Pancreas (tissue), 10 donors: ENCODE measurements around the gene PATL2. TPM values are rescaled to one million over a fixed set of nuclear protein-coding genes. Genes with fewer than 3 reads are reported as not detected.
"Not testable (repeated sequence)": the region's sequence is repeated elsewhere in the genome, so short reads cannot be mapped to it uniquely, and the experiment has no call there.

Experiments
- ATAC-seq, 4 donors: fragments of 200-7000 bp; cut with Tn5 transposase; one replicate each; pipeline versions ENCODE4 v1.8.0 to v1.9.1; 2020; ENCODE audit warnings: mild to moderate bottlenecking in 4 of 4, moderate library complexity in 4 of 4
- DNase-seq, 6 donors: peaks; one replicate each; pipeline ENCODE4 v3.0.0-alpha.2; 2020
- FAIRE-seq: peaks from 2 replicates; lab custom pipeline; 2012; peaks lifted over from hg19 to GRCh38; lab: Jason Lieb, UNC
- H3K27ac ChIP-seq, 4 donors: fragments of 200-600 bp; sonication (generic); 1 replicate in 3 of 4; 2 replicates in 1 of 4; pipeline versions ENCODE4 v1.5.0 to v1.8.0; 2020
- H3K27me3 ChIP-seq, 4 donors: fragments of 200-600 bp; one replicate each; pipeline ENCODE4 v1.8.0; 2021
- H3K36me3 ChIP-seq, 3 donors: fragments of 200-600 bp; sonication (generic) in 1 of 3; one replicate each; pipeline versions ENCODE4 v1.5.0 to v1.8.0; 2020 to 2021
- H3K4me1 ChIP-seq, 3 donors: fragments of 200-600 bp; one replicate each; pipeline ENCODE4 v1.8.0; 2021
- H3K4me3 ChIP-seq, 4 donors: fragments of 200-600 bp; sonication (generic) in 2 of 4; one replicate each; pipeline versions ENCODE4 v1.5.0 to v1.8.0; 2020 to 2021
- H3K9me3 ChIP-seq, 4 donors: fragments of 200-600 bp; one replicate each; pipeline ENCODE4 v1.8.0; 2021
- CTCF ChIP-seq, 4 donors: fragments of 200-600 bp; sonication (generic) in 3 of 4; IDR thresholded peaks; one replicate each; pipeline versions ENCODE4 v1.5.0 to v1.8.0; 2021; ENCODE audit warnings: antibody characterized with exemption in 4 of 4
- WGBS, 2 donors: extraction: QIAGEN DNeasy Blood & Tissue Kit; methylation state at CpG; one replicate each; pipeline ENCODE4 v1.1.7; 2013; 5-methylcytosine and 5-hydroxymethylcytosine counted together
- intact Hi-C, 3 donors: fragments of 100-400 bp; cut with DNase I; formaldehyde crosslinking; loops; one replicate each; pipeline versions ENCODE4 v1.11.1 to v1.14.2; 2022
- polyA plus RNA-seq, 2 donors: library from polyadenylated mRNA; stranded (reverse); fragments of 200-250 nt; gene quantifications; one replicate each; pipeline ENCODE4 v1.2.3, GENCODE V29; 2013
- total RNA-seq, 6 donors: library from RNA; stranded (reverse); fragmentation: NEBNext Ultra II Directional in 4 of 6; extraction: Animal tissue kit (Norgen Biotek cat#: 25700) in 4 of 6; gene quantifications; one replicate each; pipeline versions ENCODE4 v1.2.1 to v1.2.4, GENCODE V29; 2021 to 2023
- donor health status: healthy with polysubstance abuse.
- donor health status: DM: no; HTN: no; CAD: no; lungs with moderate emphysema.
- donor health status: DM: no; HTN: no; CAD: no.
- donor health status: control.
- donor health status: control.
- donor health status: Bipolar disorder and iron deficiency.
- donor health status: DM: yes; HTN: yes; CAD: no.
- donor health status: DM: no; HTN: no; CAD: no.
- donor health status: DM: no; HTN: no; CAD: no.
- donor health status: DM: yes; HTN: yes; CAD: no.

The PATL2 gene
- total and polyA plus RNA-seq, 8 donors: 0.24 to 1.6 (median 0.63) TPM

GRCh38 chr15:44710236-44711095, 657 bp downstream of the PATL2 start:
- no peak for ATAC-seq
- intact Hi-C loops: no loop called here

GRCh38 chr15:44706946-44707636, 4.0 kb downstream of the PATL2 start:
- Histone ChIP-seq H3K4me1 (peaks cover 0 to 3% (median 0%) of the 10 kb centered on the region in 3 donors), H3K4me3 (no peak overlapping the region), H3K9me3 (no peaks in the 10 kb centered on the region), H3K27me3 (no peaks in the 10 kb centered on the region), H3K36me3 (no peaks in the 10 kb centered on the region), H3K27ac (no peak overlapping the region)
- WGBS, 2 donors: 80 to 90% methylated on average over 2 of the region's 2 CpGs
- DNase-seq (no peak), FAIRE-seq (no peak), ATAC-seq (no peak)
- no peak for TF ChIP-seq CTCF (IDR thresholded peaks at IDR 0.05)
- intact Hi-C loops: no loop called here

More at GRCh38 chr15:44710236-44711095, 657 bp downstream of the PATL2 start:
- no peak for TF ChIP-seq CTCF (IDR thresholded peaks at IDR 0.05)
- H3K9me3 ChIP-seq: no peaks in the 10 kb centered on the region
- WGBS, 2 donors: 28 to 33% methylated on average over 11 of the region's 11 CpGs
- peaks cover 0 to 3% (median 0%) of the 10 kb centered on the region in 3 donors for H3K36me3 ChIP-seq
- H3K4me1 ChIP-seq: peaks cover 0 to 12% (median 8%) of the 10 kb centered on the region in 3 donors
- DNase-seq: peak in 1 of 6 donors; percentile 55
- FAIRE-seq: no peak
- peak overlapping the region; percentile 89 to 99 (median 96) for H3K27ac ChIP-seq
- no peaks in the 10 kb centered on the region for H3K27me3 ChIP-seq
- peak overlapping the region; percentile 57 to 93 (median 84) for H3K4me3 ChIP-seq

- Histone ChIP-seq H3K9me3 (no peaks in the 10 kb centered on the region), H3K4me3 (no peak overlapping the region), H3K27me3 (no peaks in the 10 kb centered on the region), H3K4me1 (peaks cover 0 to 3% (median 0%) of the 10 kb centered on the region in 3 donors), H3K36me3 (no peaks in the 10 kb centered on the region), H3K27ac (no peak overlapping the region)
- 87 to 90% methylated on average over 2 of the region's 2 CpGs for WGBS, 2 donors
- TF ChIP-seq CTCF (IDR thresholded peaks at IDR 0.05): no peak
- DNase-seq: no peak
- ATAC-seq: no peak
- no peak for FAIRE-seq
- intact Hi-C loops: no loop called here
Observed at GRCh38 chr15:44706401-44706800, 4.7 kb downstream of the PATL2 start.

- H3K27ac ChIP-seq: no peak overlapping the region
- TF ChIP-seq CTCF (IDR thresholded peaks at IDR 0.05): no peak
- WGBS, 2 donors: 78 to 93% methylated on average over 1 of the region's 1 CpG
- H3K4me3 ChIP-seq: no peak overlapping the region
- intact Hi-C loops: no loop called here
- ATAC-seq: no peak
- H3K9me3 ChIP-seq: no peaks in the 10 kb centered on the region
- no peaks in the 10 kb centered on the region for H3K36me3 ChIP-seq
- FAIRE-seq: no peak
- DNase-seq: no peak
- H3K4me1 ChIP-seq: peaks cover 0 to 3% (median 0%) of the 10 kb centered on the region in 3 donors
- H3K27me3 ChIP-seq: no peaks in the 10 kb centered on the region
Observed at GRCh38 chr15:44705986-44706385, 5.1 kb downstream of the PATL2 start.

GRCh38 chr15:44700676-44701075, 10.4 kb downstream of the PATL2 start:
- H3K4me1 ChIP-seq, DNase-seq, intact Hi-C loops, FAIRE-seq, H3K9me3 ChIP-seq, H3K27ac ChIP-seq, ATAC-seq, H3K4me3 ChIP-seq, H3K36me3 ChIP-seq, H3K27me3 ChIP-seq: not testable (repeated sequence)
